HEK293 (cell line): ENCODE measurements around the gene OBP2B.

Experiments
- CTCF ChIP-seq: fragments of 450-650 bp; formaldehyde crosslinking; IDR thresholded peaks from 2 replicates; pipeline ENCODE4 v1.5.1; 2016; ENCODE audit warnings: missing biosample characterization, missing genetic modification characterization
- SCRT2 ChIP-seq: fragments of 450-650 bp; formaldehyde crosslinking; IDR thresholded peaks from 2 replicates; pipeline ENCODE4 v1.5.1; 2016; ENCODE audit warnings: missing biosample characterization, missing genetic modification characterization
- ZBTB11 ChIP-seq: fragments of 450-650 bp; formaldehyde crosslinking; conservative IDR thresholded peaks from 2 replicates; pipeline ENCODE4 v1.5.1; 2016; ENCODE audit warnings: low read depth, missing biosample characterization, missing genetic modification characterization
- ZNF138 ChIP-seq: fragments of 450-650 bp; formaldehyde crosslinking; IDR thresholded peaks from 2 replicates; pipeline ENCODE4 v1.5.1; 2016; ENCODE audit warnings: missing biosample characterization, missing genetic modification characterization, borderline replicate concordance
- ZNF394 ChIP-seq: fragments of 450-650 bp; formaldehyde crosslinking; IDR thresholded peaks from 2 replicates; pipeline ENCODE4 v1.5.1; 2016; ENCODE audit warnings: missing biosample characterization, missing genetic modification characterization, mild to moderate bottlenecking, moderate library complexity, borderline replicate concordance
- ZNF692 ChIP-seq: fragments of 450-650 bp; formaldehyde crosslinking; IDR thresholded peaks from 2 replicates; pipeline ENCODE4 v1.5.1; 2016; ENCODE audit warnings: missing biosample characterization, missing genetic modification characterization

GRCh38 chr9:133202145-133202513 is 6.9 kb downstream of the OBP2B start:
- TF ChIP-seq SCRT2 (tag by site-specific recombination): no peak
- TF ChIP-seq ZNF692 (tag by site-specific recombination): no peak
- TF ChIP-seq CTCF (tag by site-specific recombination): no peak
- TF ChIP-seq ZNF138 (tag by site-specific recombination): no peak
- TF ChIP-seq ZNF394: no peak
- no peak for TF ChIP-seq ZBTB11 (tag by site-specific recombination)
